ENCODE data around the gene IPO11. TPM values are rescaled to one million over a fixed set of nuclear protein-coding genes. Genes with fewer than 3 reads are reported as not detected.

Gene IPO11
- total RNA-seq, 1 donor from 2014 or later = 22.4 TPM

DNA sequence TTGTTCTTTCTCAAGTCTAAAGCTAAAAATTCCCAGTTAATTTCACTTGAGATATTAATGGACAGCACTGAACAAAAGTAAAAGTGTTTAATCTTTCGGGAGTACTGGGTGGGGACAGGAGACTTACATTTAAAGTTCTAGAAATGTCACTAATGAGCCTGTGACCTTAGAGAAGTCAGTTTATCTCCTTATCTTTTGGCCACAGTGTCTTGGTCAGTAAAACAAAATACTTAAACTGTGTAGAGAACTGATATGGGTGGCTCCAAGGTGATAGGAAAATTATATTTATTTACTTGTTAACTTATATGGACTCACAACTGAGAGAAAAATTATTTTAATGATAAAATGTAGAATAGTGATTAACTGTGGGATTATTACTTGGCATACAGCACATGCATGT is 8.9 kb downstream of the IPO11 start:
- Histone ChIP-seq H3K36me3 (ENCODE audit: control insufficient read depth, insufficient read depth, low read length) (no peaks in the 10 kb centered on the region), H3K4me3 (ENCODE audit: low read depth, low read length) (no peak overlapping the region), H3K27me3 (ENCODE audit: control insufficient read depth, insufficient read depth, low read length) (no peaks in the 10 kb centered on the region)
- DNase-seq (ENCODE audit: low read depth) (no peak), FAIRE-seq (no peak)
- TF ChIP-seq CTCF (IDR thresholded peaks at IDR 0.05; ENCODE audit: insufficient read depth, low read length, severe bottlenecking) = no peak

DNA sequence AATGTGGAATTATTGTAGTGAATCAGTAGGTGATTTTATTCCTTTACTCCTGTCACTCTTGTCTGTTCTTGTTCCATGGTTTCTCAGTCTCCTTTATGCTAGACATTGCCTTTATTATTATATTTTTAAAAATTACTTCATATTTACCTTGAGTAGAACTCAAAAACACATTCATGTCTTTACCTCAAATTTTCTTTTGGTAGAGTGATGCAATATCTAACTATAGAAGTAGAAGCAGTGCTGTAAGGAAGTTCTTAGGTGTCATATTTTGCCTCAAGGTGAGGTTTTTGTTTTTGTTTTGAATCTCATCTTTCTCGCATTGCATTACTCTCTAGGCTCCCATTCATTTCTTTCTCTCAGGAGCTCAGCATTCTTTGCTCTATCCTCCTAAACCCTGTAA is 12.2 kb downstream of the IPO11 start:
- DNase-seq (ENCODE audit: low read depth) (no peak), FAIRE-seq (no peak)
- no peak overlapping the region for H3K4me3 ChIP-seq (ENCODE audit: low read depth, low read length)
- no peaks in the 10 kb centered on the region for H3K27me3 ChIP-seq (ENCODE audit: control insufficient read depth, insufficient read depth, low read length)
- H3K36me3 ChIP-seq (ENCODE audit: control insufficient read depth, insufficient read depth, low read length) = no peaks in the 10 kb centered on the region
- no peak for TF ChIP-seq CTCF (IDR thresholded peaks at IDR 0.05; ENCODE audit: insufficient read depth, low read length, severe bottlenecking)

- no peak for DNase-seq (ENCODE audit: low read depth)
- FAIRE-seq = no peak
Measured at GRCh38 chr5:62431735-62432620, 19.4 kb downstream of the IPO11 start.

DNA sequence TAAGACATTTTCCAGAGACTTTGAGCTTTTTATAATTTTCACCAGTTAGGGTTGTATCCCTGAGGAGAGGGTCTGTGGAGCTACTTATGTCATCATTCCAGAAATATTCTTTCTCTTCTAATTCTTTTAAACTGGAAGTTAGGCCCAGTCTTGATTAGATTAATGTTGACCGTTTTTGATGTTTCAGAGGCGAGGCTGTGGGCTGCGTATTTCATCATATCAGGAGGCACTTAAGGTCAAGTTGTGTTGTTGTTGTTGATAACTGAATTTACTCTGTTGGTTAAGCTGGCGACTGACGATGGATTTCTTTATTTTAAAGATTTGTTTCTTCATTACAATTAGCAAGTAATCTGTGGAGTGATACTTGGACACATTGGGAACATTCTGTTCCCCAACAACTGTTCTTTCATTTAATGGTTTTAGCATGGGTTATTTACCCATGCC is 20.1 kb downstream of the IPO11 start:
- FAIRE-seq = no peak
- H3K27me3 ChIP-seq (ENCODE audit: control insufficient read depth, insufficient read depth, low read length) = no peaks in the 10 kb centered on the region
- no peak for TF ChIP-seq CTCF (IDR thresholded peaks at IDR 0.05; ENCODE audit: insufficient read depth, low read length, severe bottlenecking)
- H3K36me3 ChIP-seq (ENCODE audit: control insufficient read depth, insufficient read depth, low read length) = no peaks in the 10 kb centered on the region
- no peak for DNase-seq (ENCODE audit: low read depth)
- H3K4me3 ChIP-seq (ENCODE audit: low read depth, low read length) = no peak overlapping the region

More at GRCh38 chr5:62431735-62432620, 19.4 kb downstream of the IPO11 start:
- Histone ChIP-seq H3K4me3 (ENCODE audit: low read depth, low read length) (no peak overlapping the region), H3K36me3 (ENCODE audit: control insufficient read depth, insufficient read depth, low read length) (no peaks in the 10 kb centered on the region), H3K27me3 (ENCODE audit: control insufficient read depth, insufficient read depth, low read length) (no peaks in the 10 kb centered on the region)
- TF ChIP-seq CTCF (IDR thresholded peaks at IDR 0.05; ENCODE audit: insufficient read depth, low read length, severe bottlenecking) = no peak

DNA sequence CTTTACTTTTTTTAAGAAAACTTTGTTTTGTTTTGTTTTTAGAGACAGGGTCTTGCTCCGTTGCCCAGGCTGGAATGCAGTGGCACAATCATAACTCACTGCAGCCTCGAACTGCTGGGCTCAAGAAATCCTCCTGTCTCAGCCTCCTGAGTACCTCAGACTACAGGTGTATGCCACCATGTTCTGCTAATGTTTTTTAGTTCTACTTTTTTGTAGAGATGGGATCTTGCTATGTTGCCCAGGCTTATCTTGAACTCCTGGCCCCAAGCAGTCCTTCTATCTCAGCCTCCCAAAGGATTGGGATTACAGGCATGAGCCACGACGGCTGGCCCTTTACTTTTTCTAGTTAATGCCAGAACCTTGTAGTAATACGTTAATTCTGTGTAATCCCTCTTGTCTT is 36.0 kb downstream of the IPO11 start:
- no peak overlapping the region for H3K4me3 ChIP-seq (ENCODE audit: low read depth, low read length)
- no peak for FAIRE-seq
- no peaks in the 10 kb centered on the region for H3K27me3 ChIP-seq (ENCODE audit: control insufficient read depth, insufficient read depth, low read length)
- DNase-seq (ENCODE audit: low read depth) = no peak
- peaks cover 3% of the 10 kb centered on the region for H3K36me3 ChIP-seq (ENCODE audit: control insufficient read depth, insufficient read depth, low read length)
- TF ChIP-seq CTCF (IDR thresholded peaks at IDR 0.05; ENCODE audit: insufficient read depth, low read length, severe bottlenecking) = no peak

Data from bronchial epithelial cell (primary cell).